GM12878 (cell line): ENCODE data around the gene ZMIZ1. TPM values are rescaled to one million over a fixed set of nuclear protein-coding genes. Genes with fewer than 3 reads are reported as not detected.
A peak's percentile ranks its signal among the peaks of the same experiment; 100 is the strongest.

Experiments
- ATAC-seq: fragments of 200-7000 bp; cut with Tn5 transposase; 3 replicates; pipeline ENCODE4 v1.9.1; 2020; ENCODE audit warnings: mild to moderate bottlenecking, moderate library complexity
- BruUV-seq: library from RNA; stranded (reverse); fragments of 400-500 nt; replicated peaks from 2 replicates; lab custom pipeline; 2021; lab: Mats Ljungman, UMichigan
- CTCF ChIA-PET: fragments of 300-600 bp; sonication (Branson Sonifier 250); formaldehyde crosslinking; extraction: SDS; loops from one replicate; lab custom pipeline; 2021; ENCODE audit warnings: inconsistent platforms; lab: Yijun Ruan, JAX
- POLR2A ChIA-PET: fragments of 350-600 bp; formaldehyde crosslinking; extraction: SDS; loops from one replicate; lab custom pipeline; 2021; ENCODE audit warnings: inconsistent platforms; lab: Charles Lee
- RAD21 ChIA-PET: fragments of 300-600 bp; sonication (Branson Sonifier 250); formaldehyde crosslinking; loops from one replicate; lab custom pipeline; 2023; ENCODE audit warnings: antibody characterized with exemption; ENCODE audit not compliant: unreplicated experiment; lab: Charles Lee
- SMC1A ChIA-PET: fragments of 300-600 bp; sonication (Branson Sonifier 250); formaldehyde crosslinking; loops from one replicate; lab custom pipeline; 2023; ENCODE audit not compliant: unreplicated experiment, uncharacterized antibody; lab: Charles Lee
- DNase-seq: peaks from one replicate; pipeline ENCODE4 v3.0.0-alpha.2; 2011; ENCODE audit warnings: low read depth, low spot score
- FAIRE-seq: peaks from 3 replicates; lab custom pipeline; 2011; peaks lifted over from hg19 to GRCh38; lab: Jason Lieb, UNC
- H2AFZ ChIP-seq: 2 replicates; pipeline ENCODE4 v1.6.0; 2011; ENCODE audit warnings: low read depth, low read length, control low read depth; ENCODE audit not compliant: control insufficient read depth
- H3K27ac ChIP-seq: 2 replicates; pipeline ENCODE4 v1.5.1; 2011; ENCODE audit warnings: control low read depth; ENCODE audit not compliant: control insufficient read depth, insufficient read depth
- H3K27me3 ChIP-seq, 2 experiments: replicated peaks in 1 of 2; 2 replicates each; pipeline versions ENCODE4 v1.6.0 to v1.6.1; 2011; ENCODE audit warnings: low read length in 1 of 2; ENCODE audit not compliant: control insufficient read depth in 2 of 2, insufficient read depth in 2 of 2
- H3K36me3 ChIP-seq, 2 experiments: 2 replicates each; pipeline ENCODE4 v1.5.1; 2011; ENCODE audit warnings: low read length in 1 of 2; ENCODE audit not compliant: control insufficient read depth in 2 of 2, insufficient read depth in 2 of 2
- H3K4me1 ChIP-seq: 2 replicates; pipeline ENCODE4 v1.6.1; 2011; ENCODE audit warnings: mild to moderate bottlenecking, low read length, moderate library complexity, mixed read lengths; ENCODE audit not compliant: control insufficient read depth, insufficient read depth
- H3K4me2 ChIP-seq: 2 replicates; pipeline ENCODE4 v1.6.0; 2011; ENCODE audit warnings: control low read depth; ENCODE audit not compliant: control insufficient read depth, insufficient read depth
- H3K4me3 ChIP-seq: fragments of 200-600 bp; sonication (generic); 2 replicates; pipeline ENCODE4 v1.5.1; 2016
- H3K79me2 ChIP-seq: 2 replicates; pipeline ENCODE4 v1.6.0; 2011; ENCODE audit warnings: low read length; ENCODE audit not compliant: control insufficient read depth, insufficient read depth
- H3K9ac ChIP-seq: 2 replicates; pipeline ENCODE4 v1.8.0; 2011; ENCODE audit warnings: low read length, control low read depth, mixed read lengths; ENCODE audit not compliant: control insufficient read depth, insufficient read depth
- H3K9me3 ChIP-seq: replicated peaks from 3 replicates; pipeline ENCODE4 v1.5.1; 2011; ENCODE audit warnings: mild to moderate bottlenecking, low read length; ENCODE audit not compliant: control insufficient read depth, insufficient read depth
- H4K20me1 ChIP-seq: 2 replicates; pipeline ENCODE4 v1.6.0; 2011; ENCODE audit not compliant: control insufficient read depth, insufficient read depth
- ZBTB40 ChIP-seq: fragments of 450-650 bp; IDR thresholded peaks from 2 replicates; pipeline ENCODE4 v1.6.1; 2016; ENCODE audit warnings: mild to moderate bottlenecking, moderate library complexity, borderline replicate concordance
- ZNF384 ChIP-seq: IDR thresholded peaks from 2 replicates; pipeline ENCODE4 v1.6.1; 2012; ENCODE audit warnings: low read depth, mild to moderate bottlenecking, low read length, improper control_type of control experiment, borderline replicate concordance
- WGBS: methylation state at CpG from one replicate; pipeline ENCODE4 v1.1.6; 2016; ENCODE audit warnings: low lambda C conversion rate; ENCODE audit not compliant: insufficient replicate concordance, insufficient coverage; ENCODE audit errors: missing lambda C conversion rate; 5-methylcytosine and 5-hydroxymethylcytosine counted together
- in situ Hi-C: fragments of 300-500 bp; cut with MboI; formaldehyde crosslinking; loops from 9 replicates; pipeline ENCODE4 v1.14.3; 2018; ENCODE audit warnings: mixed read lengths
- intact Hi-C: fragments of 100-400 bp; cut with micrococcal nuclease; formaldehyde crosslinking; loops from one replicate; pipeline ENCODE4 v1.14.2; 2022; ENCODE audit not compliant: unreplicated experiment
- polyA plus RNA-seq, 11 experiments: library from polyadenylated mRNA; depleted of rRNA in 4 of 11; unstranded in 6 of 11; stranded (reverse) in 5 of 11; fragments of >200 nt; fragmentation: Nextera tagmentation in 4 of 11; fragmentation: Illumina TruSeq in 1 of 11; extraction: Ambion mirVana in 4 of 11; extraction: Trizol in 1 of 11; gene quantifications; 1 replicate in 1 of 11; 2 replicates in 10 of 11; pipeline versions ENCODE4 v1.2.1 to v1.2.3, GENCODE V29; 2011 to 2016; ENCODE audit warnings: inconsistent platforms in 2 of 11, missing spikeins in 2 of 11, low read depth in 1 of 11
- total RNA-seq, 4 experiments: library from RNA; depleted of rRNA in 3 of 4; stranded (reverse); fragments of >200 nt in 3 of 4; fragmentation: Illumina TruSeq in 1 of 4; extraction: Trizol in 1 of 4; gene quantifications; 2 replicates each; pipeline versions ENCODE4 v1.2.1 to v1.2.3, GENCODE V29; 2013 to 2021

The ZMIZ1 gene
- total and polyA plus RNA-seq, 10 of the 15 experiments (the other 5 are each of a cell fraction or from before 2014, with no cell fraction given), result 3.1 to 82.3 (median 14.9) TPM

GRCh38 chr10:79078367-79079053, 9.7 kb downstream of the ZMIZ1 start:
- ATAC-seq, result no peak
- H3K79me2 ChIP-seq, result no peaks in the 10 kb centered on the region
- no peak for TF ChIP-seq ZBTB40
- TF ChIP-seq ZNF384, result 0 out of 2 replicates have a peak, but pooled peaks have one; percentile 18
- no peaks in the 10 kb centered on the region for H3K27me3 ChIP-seq
- H3K4me2 ChIP-seq, result no peak overlapping the region
- H3K36me3 ChIP-seq, result no peaks in the 10 kb centered on the region
- H3K9ac ChIP-seq, result no peak overlapping the region
- H4K20me1 ChIP-seq, result no peaks in the 10 kb centered on the region
- H2AFZ ChIP-seq, result no peak overlapping the region
- H3K4me1 ChIP-seq, result peaks cover 17% of the 10 kb centered on the region
- no peak overlapping the region for H3K4me3 ChIP-seq
- POLR2A ChIA-PET, result interaction anchor here (0.6 kb wide), 1 partner anchor 1061 kb away, joined by 3 read pairs; no protein-coding TSS in a partner anchor
- no peak overlapping the region for H3K27ac ChIP-seq
- RAD21 ChIA-PET, result no interaction called here
- no TSS peak for BruUV-seq
- 37% methylated on average over 7 of the region's 8 CpGs for WGBS
- DNase-seq, result no peak
- no peak for FAIRE-seq
- SMC1A ChIA-PET, result no interaction called here
- in situ Hi-C loops (no loop called here), intact Hi-C loops (no loop called here)
- CTCF ChIA-PET, result no interaction called here
- H3K9me3 ChIP-seq, result no peaks in the 10 kb centered on the region
